Prostate gland (tissue), 2 donors: Measurements from ENCODE around the gene DPYD.

ENCODE experiments used
- CTCF ChIP-seq, 4 experiments: fragments of 200-600 bp in 2 of 4; fragments of 450-650 bp in 2 of 4; sonication (generic) in 2 of 4; IDR thresholded peaks; 1 replicate in 3 of 4; 2 replicates in 1 of 4; pipeline ENCODE4 v1.5.1; 2016 to 2019; ENCODE audit warnings: antibody characterized with exemption in 4 of 4, mild to moderate bottlenecking in 2 of 4, moderate library complexity in 2 of 4
- POLR2A ChIP-seq: fragments of 450-650 bp; IDR thresholded peaks from one replicate; pipeline ENCODE4 v1.6.1; 2016; ENCODE audit warnings: antibody characterized with exemption, mild to moderate bottlenecking

- TF ChIP-seq CTCF (IDR thresholded peaks at IDR 0.05) (no peak), POLR2A (no peak)
Observed at GRCh38 chr1:97577613-97578012, 343.2 kb downstream of the DPYD start.
